SU-DHL-6 (cell line): ENCODE measurements around the gene SERINC5.
A peak's percentile ranks its signal among the peaks of the same experiment; 100 is the strongest.

Source experiments
- H2AFZ ChIP-seq: fragments of 200-600 bp; sonication (generic); 2 replicates; pipeline ENCODE4 v1.6.1; 2014; ENCODE audit warnings: low read depth, mild to moderate bottlenecking, moderate library complexity, mixed read lengths, antibody characterized with exemption, low read length; ENCODE audit not compliant: severe bottlenecking
- H3F3A ChIP-seq: fragments of 200-600 bp; shearing (Covaris generic); 2 replicates; pipeline ENCODE4 v1.6.0; 2016; ENCODE audit warnings: antibody characterized with exemption, mild to moderate bottlenecking; ENCODE audit not compliant: insufficient read depth
- H3K27ac ChIP-seq: fragments of 200-600 bp; sonication (generic); 2 replicates; pipeline ENCODE4 v1.5.1; 2016; ENCODE audit warnings: low read depth, mild to moderate bottlenecking, low read length, moderate library complexity, mixed read lengths
- H3K27me3 ChIP-seq: fragments of 200-600 bp; sonication (generic), shearing (Covaris generic); 2 replicates; pipeline ENCODE4 v1.6.0; 2014; ENCODE audit warnings: mild to moderate bottlenecking, low read length
- H3K36me3 ChIP-seq: fragments of 200-600 bp; sonication (generic); 2 replicates; pipeline ENCODE4 v1.6.1; 2014; ENCODE audit warnings: mild to moderate bottlenecking, low read length, mixed read lengths
- H3K4me2 ChIP-seq: fragments of 300-600, 200-600 bp; shearing (Covaris generic), sonication (generic); 2 replicates; pipeline ENCODE4 v1.6.0; 2014; ENCODE audit warnings: low read length, low read depth, mild to moderate bottlenecking; ENCODE audit not compliant: poor library complexity, severe bottlenecking
- H3K4me3 ChIP-seq: fragments of 200-600 bp; sonication (generic); 2 replicates; pipeline ENCODE4 v1.5.1; 2014; ENCODE audit warnings: antibody characterized with exemption, low read length, mild to moderate bottlenecking, mixed read lengths; ENCODE audit not compliant: insufficient read depth, poor library complexity, severe bottlenecking
- H3K79me2 ChIP-seq: fragments of 200-600 bp; sonication (generic); 2 replicates; pipeline ENCODE4 v1.6.1; 2014; ENCODE audit warnings: mild to moderate bottlenecking, low read length, moderate library complexity; ENCODE audit not compliant: insufficient read depth
- H3K9ac ChIP-seq: fragments of 200-600 bp; sonication (generic); 2 replicates; pipeline ENCODE4 v1.7.0; 2014; ENCODE audit warnings: mild to moderate bottlenecking, low read length
- H3K9me2 ChIP-seq: fragments of 200-600 bp; sonication (generic); replicated peaks from 2 replicates; pipeline ENCODE4 v1.6.1; 2014; ENCODE audit warnings: low read length; ENCODE audit not compliant: insufficient read depth
- H3K9me3 ChIP-seq: fragments of 200-600 bp; sonication (generic); 2 replicates; pipeline ENCODE4 v1.6.1; 2014; ENCODE audit warnings: low read length, mixed read lengths; ENCODE audit not compliant: insufficient read depth
- H4K20me1 ChIP-seq: fragments of 200-600 bp; sonication (generic); 2 replicates; pipeline ENCODE4 v1.6.1; 2014; ENCODE audit warnings: low read depth, mild to moderate bottlenecking, antibody characterized with exemption, low read length, moderate library complexity, mixed read lengths
- EZH2phosphoT487 ChIP-seq: fragments of 200-600 bp; sonication (generic), shearing (Covaris generic); conservative IDR thresholded peaks from 2 replicates; pipeline ENCODE4 v1.6.1; 2018; ENCODE audit warnings: mild to moderate bottlenecking, antibody characterized with exemption, low read length, moderate library complexity, mixed read lengths
- TF ChIP-seq, protein P1 (sequence below): fragments of 200-600 bp; sonication (generic); IDR thresholded peaks from one replicate; pipeline ENCODE4 v1.5.1; 2017; ENCODE audit warnings: antibody characterized with exemption, mild to moderate bottlenecking, low read length, moderate library complexity; ENCODE audit not compliant: insufficient read depth, poor library complexity, severe bottlenecking

Gene SERINC5

DNA sequence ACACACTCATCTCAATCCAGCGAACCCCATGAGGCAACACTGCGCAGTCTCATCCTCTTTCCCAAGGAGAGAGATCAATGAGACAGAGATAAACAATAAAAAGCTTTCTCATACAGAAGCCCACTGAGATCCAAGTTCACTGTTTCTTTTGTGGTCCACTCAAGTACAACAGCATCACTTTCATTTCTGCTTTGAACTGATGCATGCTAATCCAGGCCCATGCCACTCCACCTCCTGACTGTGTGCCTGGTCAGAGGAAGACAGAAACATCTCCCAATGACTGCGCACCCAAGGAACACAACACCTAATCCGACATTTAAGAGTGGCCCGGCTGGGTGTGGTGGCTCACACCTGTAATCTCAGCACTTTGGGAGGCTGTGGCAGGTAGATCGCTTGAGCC lies 104.0 kb downstream of the SERINC5 start:
- H3K36me3 ChIP-seq = peaks cover 12% of the 10 kb centered on the region

DNA sequence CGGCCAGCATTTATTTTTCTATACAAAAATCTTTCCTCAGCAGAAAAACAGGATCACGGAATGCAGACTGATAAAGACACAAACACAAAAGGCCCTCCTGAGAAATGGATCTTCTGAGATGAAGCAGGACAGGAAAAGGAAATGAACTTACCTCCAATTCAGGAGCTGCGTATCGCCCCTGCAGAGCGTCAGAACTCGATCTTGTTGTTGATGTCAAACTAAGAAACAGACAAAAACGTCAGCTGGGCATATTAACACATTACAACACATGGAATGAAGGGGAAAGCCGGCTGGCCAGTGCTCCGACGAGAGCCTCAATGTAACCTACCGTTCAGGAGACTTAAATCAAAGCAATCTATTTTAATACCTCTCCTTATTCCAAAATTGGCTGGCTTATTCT lies 105.1 kb downstream of the SERINC5 start:
- Histone ChIP-seq H3K4me3 (no peak overlapping the region), H3K9ac (no peak overlapping the region), H4K20me1 (no peaks in the 10 kb centered on the region), H2AFZ (no peak overlapping the region), H3K4me2 (no peak overlapping the region), H3K9me3 (no peaks in the 10 kb centered on the region), H3K27ac (no peak overlapping the region; the same call in 1 of the 2 replicates), H3F3A (peaks cover 43% of the 10 kb centered on the region), H3K36me3 (peaks cover 12% of the 10 kb centered on the region), H3K9me2 (no peaks in the 10 kb centered on the region), H3K27me3 (no peaks in the 10 kb centered on the region), H3K79me2 (no peaks in the 10 kb centered on the region; the same call in 1 of the 2 replicates)
- TF ChIP-seq, protein P1, sequence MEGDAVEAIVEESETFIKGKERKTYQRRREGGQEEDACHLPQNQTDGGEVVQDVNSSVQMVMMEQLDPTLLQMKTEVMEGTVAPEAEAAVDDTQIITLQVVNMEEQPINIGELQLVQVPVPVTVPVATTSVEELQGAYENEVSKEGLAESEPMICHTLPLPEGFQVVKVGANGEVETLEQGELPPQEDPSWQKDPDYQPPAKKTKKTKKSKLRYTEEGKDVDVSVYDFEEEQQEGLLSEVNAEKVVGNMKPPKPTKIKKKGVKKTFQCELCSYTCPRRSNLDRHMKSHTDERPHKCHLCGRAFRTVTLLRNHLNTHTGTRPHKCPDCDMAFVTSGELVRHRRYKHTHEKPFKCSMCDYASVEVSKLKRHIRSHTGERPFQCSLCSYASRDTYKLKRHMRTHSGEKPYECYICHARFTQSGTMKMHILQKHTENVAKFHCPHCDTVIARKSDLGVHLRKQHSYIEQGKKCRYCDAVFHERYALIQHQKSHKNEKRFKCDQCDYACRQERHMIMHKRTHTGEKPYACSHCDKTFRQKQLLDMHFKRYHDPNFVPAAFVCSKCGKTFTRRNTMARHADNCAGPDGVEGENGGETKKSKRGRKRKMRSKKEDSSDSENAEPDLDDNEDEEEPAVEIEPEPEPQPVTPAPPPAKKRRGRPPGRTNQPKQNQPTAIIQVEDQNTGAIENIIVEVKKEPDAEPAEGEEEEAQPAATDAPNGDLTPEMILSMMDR = no peak
- no peak for TF ChIP-seq EZH2phosphoT487

More for the DNA sequence above, 104.0 kb downstream of the SERINC5 start:
- no peak overlapping the region for H3K4me3 ChIP-seq
- no peaks in the 10 kb centered on the region for H4K20me1 ChIP-seq
- H2AFZ ChIP-seq = no peak overlapping the region
- no peak overlapping the region for H3K9ac ChIP-seq
- H3K9me2 ChIP-seq = no peaks in the 10 kb centered on the region
- H3K27me3 ChIP-seq = no peaks in the 10 kb centered on the region
- H3K4me2 ChIP-seq = no peak overlapping the region
- no peak overlapping the region for H3K27ac ChIP-seq
- no peak for TF ChIP-seq EZH2phosphoT487
- TF ChIP-seq, protein P1 = no peak
- H3K9me3 ChIP-seq = no peaks in the 10 kb centered on the region
- peaks cover 38% of the 10 kb centered on the region for H3F3A ChIP-seq
- no peaks in the 10 kb centered on the region; the same call in 1 of the 2 replicates for H3K79me2 ChIP-seq

DNA sequence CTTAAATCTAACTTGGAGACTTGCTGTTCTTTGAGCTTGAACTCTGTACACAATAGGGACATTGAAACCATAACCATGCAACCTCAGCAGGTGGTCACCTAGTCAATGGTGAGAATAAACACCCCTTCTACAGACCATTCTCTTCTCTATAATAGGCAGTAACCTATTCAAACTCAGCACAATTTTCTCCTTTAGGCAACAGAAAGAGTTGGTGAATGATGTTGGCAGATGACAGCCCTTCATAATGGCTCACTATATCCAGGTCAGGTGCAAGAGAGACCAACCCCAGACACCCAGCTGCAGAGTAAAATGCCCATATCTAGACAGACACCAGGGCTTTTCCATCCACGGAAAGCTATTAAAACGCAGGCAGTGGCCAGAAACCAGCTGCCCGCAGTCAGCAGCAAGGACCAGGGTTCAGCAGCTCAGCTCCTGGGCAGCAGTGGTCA lies 106.7 kb downstream of the SERINC5 start:
- Histone ChIP-seq H3K4me3 (no peak overlapping the region), H4K20me1 (no peaks in the 10 kb centered on the region), H3K9ac (no peak overlapping the region), H3K4me2 (no peak overlapping the region), H3K27ac (peak overlapping the region; percentile 93), H3K36me3 (peaks cover 13% of the 10 kb centered on the region), H2AFZ (no peak overlapping the region), H3K9me2 (no peaks in the 10 kb centered on the region), H3F3A (peaks cover 50% of the 10 kb centered on the region), H3K27me3 (no peaks in the 10 kb centered on the region), H3K79me2 (no peaks in the 10 kb centered on the region; the same call in 1 of the 2 replicates), H3K9me3 (no peaks in the 10 kb centered on the region)
- TF ChIP-seq, protein P1 = no peak
- no peak for TF ChIP-seq EZH2phosphoT487
